GM12891 (cell line): ENCODE data around the gene DHX34.
"Not testable (repeated sequence)": the region's sequence is repeated elsewhere in the genome, so short reads cannot be mapped to it uniquely, and the experiment has no call there.

Experiments
- DNase-seq: peaks from one replicate; pipeline ENCODE4 v3.0.0; 2011; ENCODE audit warnings: low spot score; ENCODE audit not compliant: insufficient read length
- FAIRE-seq: peaks from 2 replicates; lab custom pipeline; 2011; peaks lifted over from hg19 to GRCh38; lab: Jason Lieb, UNC
- PAX5 ChIP-seq: IDR thresholded peaks from 2 replicates; pipeline ENCODE4 v1.6.1; 2011; ENCODE audit warnings: low read length, moderate library complexity, mild to moderate bottlenecking; ENCODE audit not compliant: insufficient read depth, severe bottlenecking
- POLR2A ChIP-seq: IDR thresholded peaks from 2 replicates; pipeline ENCODE4 v1.6.1; 2011; ENCODE audit warnings: low read depth, low read length, control low read depth
- POLR2AphosphoS5 ChIP-seq: IDR thresholded peaks from 2 replicates; pipeline ENCODE4 v1.6.1; 2011; ENCODE audit warnings: low read depth, low read length, control low read depth
- POU2F2 ChIP-seq: IDR thresholded peaks from 2 replicates; pipeline ENCODE4 v1.6.1; 2011; ENCODE audit warnings: low read depth, mild to moderate bottlenecking, control low read depth, low read length, moderate library complexity
- SPI1 ChIP-seq: IDR thresholded peaks from 2 replicates; pipeline ENCODE4 v1.6.1; 2011; ENCODE audit warnings: low read depth, low read length, control low read depth
- TAF1 ChIP-seq: IDR thresholded peaks from 2 replicates; pipeline ENCODE4 v1.6.1; 2011; ENCODE audit warnings: low read depth, low read length, control low read depth

Gene DHX34

GRCh38 chr19:47358936-47359335 lies 9.8 kb downstream of the DHX34 start:
- no peak for FAIRE-seq
- no peak for DNase-seq
- TF ChIP-seq POLR2AphosphoS5 (no peak), TAF1 (no peak), SPI1 (no peak), POU2F2 (no peak), POLR2A (no peak), PAX5 (no peak)

DNA sequence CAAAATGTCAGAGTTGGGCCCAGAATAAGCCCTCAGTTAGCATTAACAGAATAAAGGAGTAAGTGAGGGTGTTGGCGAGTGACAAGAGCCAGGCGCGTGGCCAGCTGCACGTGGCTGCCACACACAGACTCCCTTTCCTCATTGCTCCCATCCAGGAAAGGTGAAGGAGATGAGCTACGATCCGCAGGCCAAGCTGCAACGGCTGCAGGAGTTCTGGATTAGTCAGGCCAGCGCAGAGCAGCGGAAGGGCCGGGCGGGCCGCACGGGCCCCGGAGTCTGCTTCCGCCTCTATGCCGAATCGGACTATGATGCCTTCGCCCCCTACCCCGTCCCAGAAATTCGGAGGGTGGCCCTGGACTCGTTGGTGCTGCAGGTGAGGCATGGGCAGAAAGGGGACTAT lies 13.2 kb downstream of the DHX34 start:
- TF ChIP-seq POLR2AphosphoS5: no peak
- no peak for TF ChIP-seq POU2F2
- TF ChIP-seq TAF1: no peak
- TF ChIP-seq PAX5: no peak
- TF ChIP-seq SPI1: no peak
- TF ChIP-seq POLR2A: no peak
- FAIRE-seq: no peak
- no peak for DNase-seq

- no peak for FAIRE-seq
- no peak for TF ChIP-seq SPI1
- TF ChIP-seq POU2F2: no peak
- TF ChIP-seq POLR2A: no peak
- no peak for TF ChIP-seq POLR2AphosphoS5
- DNase-seq: no peak
Measured at GRCh38 chr19:47363758-47364531, 14.8 kb downstream of the DHX34 start.

DNA sequence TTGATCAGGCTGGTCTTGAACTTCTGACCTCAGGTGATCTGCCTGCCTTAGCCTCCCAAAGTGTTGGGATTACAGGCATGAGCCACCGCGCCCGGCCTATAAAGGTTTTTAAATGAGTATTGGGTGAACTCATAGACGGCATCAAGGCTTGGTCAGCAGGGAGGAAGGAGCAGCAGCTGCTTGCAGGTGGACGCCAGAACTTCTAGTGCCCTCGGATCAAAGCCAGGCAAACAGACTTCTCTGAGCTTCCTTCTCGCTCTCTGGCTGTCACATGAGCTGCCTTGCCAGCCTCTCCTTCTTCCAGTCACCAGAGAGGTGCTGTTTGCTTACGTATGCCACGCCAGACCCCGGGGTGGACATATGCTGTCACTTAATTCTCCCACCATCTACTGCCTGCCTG lies 16.3 kb downstream of the DHX34 start:
- not testable (repeated sequence) for FAIRE-seq, DNase-seq

GRCh38 chr19:47370045-47370611 lies 21.0 kb downstream of the DHX34 start:
- FAIRE-seq: no peak

GRCh38 chr19:47371261-47371660 lies 22.1 kb downstream of the DHX34 start:
- TF ChIP-seq POU2F2: no peak
- no peak for TF ChIP-seq POLR2AphosphoS5
- TF ChIP-seq TAF1: no peak
- TF ChIP-seq PAX5: no peak
- no peak for TF ChIP-seq POLR2A
- no peak for TF ChIP-seq SPI1
- DNase-seq: no peak
- no peak for FAIRE-seq

More at GRCh38 chr19:47370045-47370611, 21.0 kb downstream of the DHX34 start:
- DNase-seq: no peak
- TF ChIP-seq TAF1 (no peak), SPI1 (no peak), POU2F2 (no peak), POLR2A (no peak), POLR2AphosphoS5 (no peak), PAX5 (no peak)

DNA sequence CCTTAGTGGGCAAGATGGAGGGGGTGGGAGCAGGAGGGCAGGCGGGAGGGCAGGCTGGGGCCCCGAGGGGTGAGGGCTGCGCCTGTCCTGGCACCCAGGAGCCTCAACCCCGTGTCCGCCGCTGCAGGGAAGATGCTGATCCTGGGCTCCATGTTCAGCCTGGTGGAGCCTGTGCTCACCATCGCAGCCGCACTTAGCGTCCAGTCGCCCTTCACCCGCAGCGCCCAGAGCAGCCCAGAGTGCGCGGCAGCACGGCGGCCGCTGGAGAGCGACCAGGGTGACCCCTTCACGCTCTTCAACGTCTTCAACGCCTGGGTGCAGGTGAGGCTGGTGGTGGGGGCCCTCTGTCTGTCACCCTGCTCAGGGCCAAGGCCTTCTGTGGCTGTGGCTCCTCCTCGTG lies 23.5 kb downstream of the DHX34 start:
- TF ChIP-seq PAX5 (no peak), POLR2A (no peak), TAF1 (no peak)
- no peak for FAIRE-seq
- no peak for DNase-seq

- no peak for TF ChIP-seq SPI1
- no peak for TF ChIP-seq PAX5
- no peak for TF ChIP-seq POU2F2
- no peak for TF ChIP-seq TAF1
- no peak for TF ChIP-seq POLR2A
- no peak for TF ChIP-seq POLR2AphosphoS5
- DNase-seq (no peak), FAIRE-seq (no peak)
Measured at GRCh38 chr19:47373246-47374240, 24.4 kb downstream of the DHX34 start.

GRCh38 chr19:47374876-47375693 lies 26.0 kb downstream of the DHX34 start:
- DNase-seq: no peak
- TF ChIP-seq POLR2A: no peak
- no peak for TF ChIP-seq POLR2AphosphoS5
- TF ChIP-seq TAF1: no peak
- no peak for TF ChIP-seq SPI1
- TF ChIP-seq PAX5: no peak
- TF ChIP-seq POU2F2: no peak
- FAIRE-seq: no peak
